Progenitor cell of endocrine pancreas (in vitro differentiated cells): ENCODE data around the gene CBARP. TPM values are rescaled to one million over a fixed set of nuclear protein-coding genes. Genes with fewer than 3 reads are reported as not detected.
"Not testable (repeated sequence)": the region's sequence is repeated elsewhere in the genome, so short reads cannot be mapped to it uniquely, and the experiment has no call there.

Source experiments
- DNase-seq: peaks from one replicate; pipeline ENCODE4 v3.0.0; 2021; ENCODE audit warnings: low spot score; ENCODE audit not compliant: unreplicated experiment
- H3K27ac Mint-ChIP-seq: 2 replicates; pipeline ENCODE4 v1.8.0; 2021; ENCODE audit warnings: mild to moderate bottlenecking, moderate library complexity, mixed read lengths
- H3K27me3 Mint-ChIP-seq: 2 replicates; pipeline ENCODE4 v1.8.0; 2021; ENCODE audit warnings: mixed read lengths
- H3K36me3 Mint-ChIP-seq: 2 replicates; pipeline ENCODE4 v1.8.0; 2022; ENCODE audit warnings: mixed read lengths; ENCODE audit not compliant: insufficient read depth
- H3K4me1 Mint-ChIP-seq: 2 replicates; pipeline ENCODE4 v1.8.0; 2021; ENCODE audit warnings: low read depth, mixed read lengths
- H3K4me3 Mint-ChIP-seq: 2 replicates; pipeline ENCODE4 v1.8.0; 2021; ENCODE audit warnings: low read depth, mild to moderate bottlenecking, moderate library complexity, mixed read lengths
- H3K9me3 Mint-ChIP-seq: 2 replicates; pipeline ENCODE4 v1.8.0; 2021; ENCODE audit warnings: low read depth, mixed read lengths
- CTCF ChIP-seq: fragments of 200-600 bp; sonication (generic); IDR thresholded peaks from one replicate; pipeline ENCODE4 v1.5.0; 2021; ENCODE audit warnings: antibody characterized with exemption, mild to moderate bottlenecking; ENCODE audit not compliant: unreplicated experiment
- total RNA-seq: library from RNA; stranded (reverse); gene quantifications from 2 replicates; pipeline ENCODE4 v1.2.1, GENCODE V29; 2021

CBARP gene
- total RNA-seq, 1 donor from 2014 or later: 13.0 TPM

GRCh38 chr19:1214299-1214861 lies 23.4 kb downstream of the CBARP start:
- no peak for TF ChIP-seq CTCF
- Mint-ChIP-seq H3K4me3 (no peak overlapping the region), H3K36me3 (peaks cover 8% of the 10 kb centered on the region)

GRCh38 chr19:1213391-1214286 lies 24.2 kb downstream of the CBARP start:
- Mint-ChIP-seq H3K27ac (peak overlapping the region; percentile 92), H3K27me3 (no peaks in the 10 kb centered on the region), H3K9me3 (no peaks in the 10 kb centered on the region), H3K4me3 (no peak overlapping the region), H3K36me3 (peaks cover 8% of the 10 kb centered on the region), H3K4me1 (peaks cover 9% of the 10 kb centered on the region)
- no peak for TF ChIP-seq CTCF
- DNase-seq: no peak

More at GRCh38 chr19:1214299-1214861, 23.4 kb downstream of the CBARP start:
- Mint-ChIP-seq H3K9me3 (no peaks in the 10 kb centered on the region), H3K27me3 (no peaks in the 10 kb centered on the region), H3K4me1 (peaks cover 9% of the 10 kb centered on the region), H3K27ac (no peak overlapping the region)
- no peak for DNase-seq

- no peak for TF ChIP-seq CTCF
- DNase-seq: no peak
- Mint-ChIP-seq H3K27ac (no peak overlapping the region), H3K36me3 (peaks cover 8% of the 10 kb centered on the region), H3K4me3 (no peak overlapping the region), H3K27me3 (no peaks in the 10 kb centered on the region), H3K9me3 (no peaks in the 10 kb centered on the region), H3K4me1 (peaks cover 22% of the 10 kb centered on the region)
These were observed 26.1 kb downstream of the CBARP start for GRCh38 chr19:1211494-1212234.

DNA sequence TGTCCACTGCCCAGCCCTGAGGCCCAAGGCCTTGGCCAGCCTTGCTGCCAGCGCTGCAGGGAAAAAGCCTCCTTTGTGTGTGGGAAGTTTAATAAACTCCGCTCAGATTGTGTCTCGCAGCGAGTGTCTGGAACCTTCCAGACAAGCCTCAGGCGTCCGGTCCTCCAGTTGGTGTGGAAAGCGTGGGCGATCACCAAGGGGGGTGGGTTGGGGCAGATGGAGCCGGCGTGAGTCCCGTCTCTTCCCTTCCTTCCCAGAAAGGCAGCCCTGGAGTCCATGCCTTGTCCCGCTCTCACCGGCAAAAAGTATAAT lies 27.6 kb downstream of the CBARP start:
- peaks cover 24% of the 10 kb centered on the region for H3K4me1 Mint-ChIP-seq
- peaks cover 8% of the 10 kb centered on the region for H3K36me3 Mint-ChIP-seq
- no peaks in the 10 kb centered on the region for H3K27me3 Mint-ChIP-seq
- no peaks in the 10 kb centered on the region for H3K9me3 Mint-ChIP-seq
- no peak for TF ChIP-seq CTCF
- H3K27ac Mint-ChIP-seq: peak overlapping the region; percentile 24
- no peak overlapping the region for H3K4me3 Mint-ChIP-seq
- no peak for DNase-seq

- H3K9me3 Mint-ChIP-seq, H3K36me3 Mint-ChIP-seq, H3K27ac Mint-ChIP-seq, DNase-seq, H3K4me3 Mint-ChIP-seq, H3K27me3 Mint-ChIP-seq: not testable (repeated sequence)
- H3K4me1 Mint-ChIP-seq: peaks cover 22% of the 10 kb centered on the region
These were observed 29.0 kb downstream of the CBARP start for GRCh38 chr19:1208830-1209229.
